GM18951 (cell line): ENCODE results near the gene CRYAB.

Experiments used
- POLR2A ChIP-seq: IDR thresholded peaks from 4 replicates; pipeline ENCODE4 v1.6.1; 2011; ENCODE audit warnings: mild to moderate bottlenecking; ENCODE audit not compliant: insufficient read length, insufficient read depth; ENCODE audit errors: extremely low read depth
- in situ Hi-C: fragments of 300-500 bp; cut with MboI; formaldehyde crosslinking; loops from one replicate; pipeline ENCODE4 v1.12.0; 2022; ENCODE audit warnings: low sequenced_read_pairs, mixed read lengths, inconsistent platforms; ENCODE audit not compliant: unreplicated experiment

CRYAB gene

GRCh38 chr11:111870886-111871692 lies 40.5 kb downstream of the CRYAB start, which contains the start of gene ALG9:
Gene ALG9, minus strand, starts transcription at chr11:111871581. Its CDS starts 99 bp downstream, at chr11:111871482.
- peak; percentile 72 for TF ChIP-seq POLR2A
- in situ Hi-C loops = no loop called here

- no peak for TF ChIP-seq POLR2A
- in situ Hi-C loops = no loop called here
These were observed 41.1 kb downstream of the CRYAB start for GRCh38 chr11:111870522-111870885.

- in situ Hi-C loops = no loop called here
- TF ChIP-seq POLR2A = no peak
These were observed 41.5 kb downstream of the CRYAB start for GRCh38 chr11:111870113-111870512.

GRCh38 chr11:111860257-111860656 lies 51.3 kb downstream of the CRYAB start:
- no peak for TF ChIP-seq POLR2A
- in situ Hi-C loops = no loop called here
